Suppressor macrophage (primary cell): ENCODE measurements around the gene ZPBP2.
"Not testable (repeated sequence)": the region's sequence is repeated elsewhere in the genome, so short reads cannot be mapped to it uniquely, and the experiment has no call there.

ENCODE experiments used
- DNase-seq, 4 experiments: peaks; one replicate each; pipeline ENCODE4 v3.0.0-alpha.2; 2020 to 2022

ZPBP2 gene

DNA sequence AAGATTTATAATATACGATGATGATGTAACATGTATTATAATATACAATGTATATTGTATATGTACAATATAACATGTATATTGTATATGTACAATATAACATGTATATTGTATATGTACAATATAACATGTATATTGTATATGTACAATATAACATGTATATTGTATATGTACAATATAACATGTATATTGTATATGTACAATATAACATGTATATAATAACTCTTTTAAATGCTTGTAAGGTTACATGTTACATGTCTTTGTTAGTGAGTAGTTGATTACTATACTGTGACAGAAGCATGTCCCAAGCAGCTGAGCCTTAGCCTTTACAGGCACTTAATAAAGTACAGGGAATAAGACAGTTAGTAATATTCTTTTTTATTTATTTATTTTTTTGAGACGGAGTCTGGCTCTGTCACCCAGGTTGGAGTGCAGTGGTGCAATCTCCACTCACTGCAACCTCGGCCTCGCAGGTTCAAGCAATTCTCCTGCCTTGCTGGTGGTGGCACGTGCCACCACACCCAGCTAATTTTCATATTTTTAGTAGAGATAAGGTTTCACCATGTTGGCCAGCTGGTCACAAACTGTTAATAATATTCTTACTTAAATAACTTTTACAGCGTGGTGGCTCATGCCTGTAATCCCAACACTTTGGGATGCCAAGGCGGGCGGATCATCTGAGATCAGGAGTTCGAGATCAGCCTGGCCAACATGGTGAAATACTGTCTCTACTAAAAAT lies 11.9 kb upstream of the ZPBP2 start:
- not testable (repeated sequence) for DNase-seq

DNA sequence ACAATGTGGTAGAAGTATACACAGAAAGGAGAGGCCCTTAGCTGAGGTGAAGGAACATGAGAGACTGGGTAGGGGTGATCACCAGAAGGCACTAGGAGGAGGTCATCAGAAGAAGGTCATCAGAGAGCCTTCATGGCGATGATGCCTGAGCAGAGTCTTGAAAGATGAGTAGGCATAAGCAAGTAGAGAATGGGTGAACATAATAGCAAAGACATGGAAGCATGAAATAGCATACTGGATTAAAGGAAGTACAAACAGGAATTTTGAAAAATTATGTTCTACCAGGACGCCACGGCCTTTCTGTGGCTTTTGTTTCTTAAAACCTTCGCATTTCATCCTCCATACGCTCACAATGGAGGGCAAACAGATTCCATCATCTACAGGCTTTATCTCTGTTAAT lies 6.8 kb upstream of the ZPBP2 start:
- no peak for DNase-seq

DNA sequence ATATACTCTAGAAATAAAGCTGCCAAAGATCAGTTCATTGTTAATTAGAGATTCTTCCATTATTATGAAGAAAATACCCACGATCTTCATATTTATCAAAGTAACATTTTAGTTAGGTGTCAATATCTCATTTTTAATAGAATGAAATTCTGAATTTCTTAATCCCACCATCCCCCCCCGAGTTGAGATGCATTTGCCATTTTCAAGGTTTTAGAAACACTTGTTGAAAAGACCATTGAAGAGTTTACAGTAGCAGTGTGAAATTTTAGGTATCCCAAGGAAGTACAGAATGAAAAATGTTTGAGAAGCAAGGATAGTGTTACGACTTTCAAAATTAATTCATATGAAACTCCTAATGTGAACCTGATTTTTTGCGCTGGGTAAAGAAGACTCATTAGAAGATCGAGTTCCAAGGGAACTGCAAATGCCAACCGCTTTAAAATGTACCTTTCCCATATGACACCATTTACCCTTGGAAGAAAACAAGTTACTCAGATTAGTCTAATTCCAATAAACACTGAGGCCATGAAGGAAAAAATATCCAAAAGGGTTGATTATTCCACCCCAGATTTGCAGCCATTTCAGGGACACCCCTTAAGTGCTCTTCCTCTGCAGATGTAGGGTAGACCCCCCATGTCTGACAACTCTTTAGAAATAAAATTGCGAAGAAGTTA lies 4.6 kb upstream of the ZPBP2 start:
- DNase-seq: no peak

DNA sequence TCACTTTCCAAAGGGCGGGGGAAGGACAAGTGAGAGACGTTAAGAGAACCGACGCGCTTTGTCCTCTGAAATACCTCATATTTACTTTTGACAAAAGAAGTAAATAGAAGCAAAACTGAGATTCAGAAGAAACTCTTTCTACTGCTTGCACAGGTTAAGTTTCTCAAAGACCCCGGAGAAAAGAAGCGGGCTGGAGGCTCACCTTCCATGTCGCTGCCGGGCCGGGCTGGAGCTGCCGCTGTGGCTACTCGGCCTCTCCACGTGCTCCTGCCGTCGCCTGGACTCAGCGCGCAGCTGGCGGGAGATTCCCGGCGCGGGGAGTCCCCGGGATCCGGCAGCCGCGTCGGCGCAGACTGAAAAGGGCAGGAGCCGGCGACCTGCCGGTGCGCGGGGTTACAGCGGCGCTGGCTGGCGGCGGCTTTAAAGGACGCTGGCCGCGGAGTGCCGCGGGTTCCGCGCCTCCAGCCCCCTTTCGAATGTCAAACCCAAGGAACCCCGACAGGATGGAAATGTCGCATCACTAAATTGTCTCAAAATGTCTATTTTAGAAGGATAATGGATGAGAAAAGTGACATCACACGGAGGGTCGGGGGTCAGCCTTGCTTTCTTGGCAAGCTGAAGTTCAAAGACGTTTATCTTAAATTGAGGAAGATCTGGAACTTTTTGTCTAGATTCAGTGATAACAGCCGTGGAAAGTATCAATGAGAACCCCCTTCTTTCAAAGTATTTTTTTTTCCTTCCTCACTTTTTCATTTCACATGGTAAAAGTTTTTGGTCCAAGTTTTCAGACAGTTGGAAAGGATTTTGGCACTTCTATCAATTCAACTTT lies 3.9 kb upstream of the ZPBP2 start, which contains the start of gene IKZF3:
Gene IKZF3, minus strand, starts transcription at position 395 of the 829 bp plus-strand sequence. Its CDS starts 186 bp downstream, at position 209.
- peak; percentile 53 to 85 (median 64) for DNase-seq

DNA sequence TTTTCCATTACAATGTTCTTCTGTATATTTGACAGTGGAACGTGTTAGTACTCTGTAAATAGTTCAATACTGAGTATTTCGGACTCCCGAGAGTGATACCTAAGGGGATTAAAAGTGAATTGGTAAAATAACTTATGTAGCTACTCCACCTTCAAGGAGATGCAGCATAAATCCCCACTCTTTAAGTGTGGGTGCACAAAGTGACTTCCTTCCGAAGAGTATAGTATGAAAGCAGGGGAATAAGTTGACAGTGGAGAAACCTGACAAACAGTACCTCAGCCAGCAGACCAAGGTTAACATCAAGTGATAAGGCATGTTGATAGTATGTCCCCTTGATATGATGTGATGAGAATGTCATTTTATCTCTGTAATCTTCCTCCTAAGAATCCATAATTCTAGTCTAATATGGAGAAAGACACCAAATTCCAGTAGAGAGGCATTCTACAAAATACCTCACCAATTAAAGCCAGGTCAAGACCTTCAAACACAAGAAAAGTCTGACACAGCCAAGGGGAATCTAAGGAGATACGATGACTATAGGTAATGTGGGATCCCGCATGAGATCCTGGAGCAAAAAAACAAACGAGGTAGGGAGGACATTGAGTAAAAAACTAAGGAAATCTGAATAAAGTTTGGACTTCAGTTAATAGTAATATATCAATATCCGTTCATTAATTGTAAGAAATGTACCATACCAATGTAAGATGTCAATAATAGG lies 1.8 kb upstream of the ZPBP2 start:
- no peak for DNase-seq

DNA sequence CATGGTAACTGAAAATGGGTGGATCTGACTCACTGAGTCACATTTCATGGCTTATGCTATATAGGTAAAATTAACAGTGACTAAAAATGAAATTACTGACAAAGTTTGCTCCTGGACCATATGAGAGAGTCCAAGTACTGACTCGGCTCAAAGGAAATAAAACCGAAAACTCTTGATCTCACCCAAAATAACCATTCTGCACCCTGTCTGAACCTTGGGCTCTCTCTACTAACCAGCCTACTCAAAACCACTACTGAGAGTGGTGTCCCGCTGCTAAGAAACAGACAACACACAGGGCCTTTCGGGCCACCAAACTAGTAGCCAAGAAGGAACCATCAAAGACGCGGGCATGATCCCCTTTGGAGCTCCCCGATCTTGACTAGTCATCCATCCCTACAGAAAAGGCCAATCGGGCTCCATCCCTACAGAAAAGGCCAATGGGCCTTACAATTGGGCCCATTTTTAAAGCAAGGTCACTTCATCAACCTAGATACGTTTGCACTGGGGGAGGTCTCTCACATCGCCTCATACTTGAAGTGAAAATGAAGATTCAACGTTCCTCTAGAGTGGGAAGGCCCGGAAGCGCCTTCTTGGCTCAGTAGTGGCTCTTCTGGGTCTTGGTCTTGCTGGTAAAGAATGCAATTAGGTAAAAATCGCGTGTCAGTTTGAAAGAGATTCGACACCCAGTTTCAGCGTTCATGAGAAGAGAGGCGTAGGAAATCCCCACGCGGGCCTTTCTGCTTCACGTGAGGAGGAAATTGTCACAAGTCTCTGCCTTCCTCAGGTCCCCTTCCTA lies 720 bp upstream of the ZPBP2 start:
- no peak for DNase-seq

DNA sequence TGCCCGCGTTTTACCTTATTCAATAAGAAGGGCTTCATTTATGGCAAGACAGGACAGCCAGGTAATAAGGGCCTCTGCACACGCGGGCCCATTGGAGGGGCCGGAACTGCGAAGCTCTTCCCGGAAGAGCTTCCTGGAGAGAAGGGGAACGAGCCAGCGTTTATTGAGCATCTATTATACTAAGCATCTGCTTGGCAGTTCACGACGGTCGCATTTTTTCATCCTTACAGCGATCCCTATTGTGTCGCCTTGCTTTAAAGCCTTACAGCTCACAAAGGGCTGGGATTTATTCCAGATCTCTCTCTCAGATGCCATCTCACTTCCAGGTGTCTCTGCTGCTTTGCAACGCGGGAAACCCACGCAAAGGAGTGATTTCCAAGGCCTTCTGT lies 546 bp downstream of the ZPBP2 start:
- no peak for DNase-seq

DNA sequence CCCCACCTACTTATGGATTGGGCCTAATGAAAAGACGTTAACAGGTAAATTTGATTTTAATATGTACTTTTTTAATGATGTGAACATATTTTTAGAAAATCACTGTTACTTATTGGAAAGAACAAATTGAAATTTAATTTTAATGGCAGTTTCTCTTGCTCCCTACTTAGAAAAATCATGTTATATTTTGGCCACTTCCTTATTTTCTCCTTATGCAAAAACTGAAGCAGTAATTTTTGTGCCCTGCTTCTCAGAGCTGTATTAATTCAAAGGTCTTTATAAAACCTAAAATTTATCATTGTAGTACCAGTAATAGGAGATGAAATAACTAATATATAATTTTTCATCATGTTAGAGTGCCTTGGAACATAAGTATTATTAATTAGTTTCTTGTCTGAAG lies 2.8 kb downstream of the ZPBP2 start:
- DNase-seq: peak in 1 of 4 experiments; percentile 14

DNA sequence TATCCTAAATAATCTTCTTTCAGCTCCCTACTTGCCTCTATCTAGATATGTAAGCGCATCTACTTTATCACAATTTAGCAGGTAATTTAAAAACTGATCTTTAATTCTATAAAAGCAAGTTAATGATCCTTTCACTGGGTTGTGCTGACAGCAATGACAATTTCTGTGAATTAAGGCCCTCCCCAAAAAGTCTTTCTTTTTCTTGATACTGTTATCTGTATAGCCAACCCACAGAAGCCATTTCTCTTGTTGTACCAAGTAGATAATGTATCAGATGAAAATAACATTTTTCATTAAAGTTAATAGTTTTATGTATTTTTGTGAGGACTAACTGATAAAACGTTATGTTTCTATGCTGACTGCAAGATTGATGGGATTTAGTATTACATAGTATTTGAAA lies 3.8 kb downstream of the ZPBP2 start:
- DNase-seq: no peak

DNA sequence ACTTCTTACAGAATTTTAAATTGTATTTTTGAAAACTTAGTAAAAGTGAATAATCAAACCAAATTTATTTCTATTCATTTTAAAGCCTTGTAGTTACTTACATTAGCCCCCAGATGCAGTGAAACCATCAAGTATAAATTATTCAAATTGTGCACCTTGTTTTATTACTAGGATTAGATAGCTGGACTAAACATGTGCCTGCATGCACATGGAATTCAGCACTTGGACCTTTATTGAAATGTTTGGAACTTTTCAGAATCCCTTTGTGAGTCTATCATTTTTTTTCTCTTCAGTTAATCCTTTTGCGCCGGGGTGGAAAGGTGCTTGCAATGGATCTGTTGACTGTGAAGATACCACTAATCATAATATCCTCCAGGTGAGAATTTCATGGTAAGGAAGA lies 4.7 kb downstream of the ZPBP2 start:
- peak in 1 of 4 experiments; percentile 13 for DNase-seq

DNA sequence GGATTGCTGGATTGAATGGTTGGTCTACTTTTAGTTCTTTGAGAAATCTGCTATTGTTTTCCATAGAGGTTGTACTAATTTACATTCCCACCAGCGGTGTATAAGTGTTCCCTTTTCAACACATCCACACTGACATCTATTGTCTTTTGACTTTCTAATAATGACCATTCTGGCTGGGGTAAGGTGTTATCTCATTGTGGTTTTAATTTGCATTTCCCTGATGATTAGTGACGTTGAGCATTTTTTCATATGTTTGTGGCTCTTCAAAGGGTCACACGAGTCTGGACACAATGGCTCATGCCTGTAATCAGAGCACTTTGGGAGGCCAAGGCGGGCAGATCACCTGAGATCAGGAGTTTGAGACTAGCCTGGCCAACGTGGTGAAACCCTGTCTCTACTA lies 18.1 kb downstream of the ZPBP2 start:
- not testable (repeated sequence) for DNase-seq

DNA sequence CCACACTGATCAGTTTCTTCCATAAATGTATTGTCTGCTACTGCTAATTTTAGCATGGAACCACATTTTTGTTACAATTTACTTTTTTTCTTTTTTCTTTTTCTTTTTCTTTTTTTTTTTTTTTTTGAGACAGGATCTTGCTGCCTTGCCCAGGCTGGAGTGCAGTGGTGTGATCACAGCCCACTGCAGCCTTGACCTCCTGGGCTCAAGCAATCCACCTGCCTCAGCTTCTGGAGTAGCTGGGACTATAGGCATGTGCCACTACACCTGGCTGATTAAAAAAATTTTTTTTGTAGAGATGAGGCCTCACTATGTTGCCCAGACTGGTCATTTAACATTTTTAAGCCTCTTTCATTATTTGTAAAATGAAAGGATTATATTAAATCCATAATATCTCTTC lies 19.1 kb downstream of the ZPBP2 start:
- no peak for DNase-seq

DNA sequence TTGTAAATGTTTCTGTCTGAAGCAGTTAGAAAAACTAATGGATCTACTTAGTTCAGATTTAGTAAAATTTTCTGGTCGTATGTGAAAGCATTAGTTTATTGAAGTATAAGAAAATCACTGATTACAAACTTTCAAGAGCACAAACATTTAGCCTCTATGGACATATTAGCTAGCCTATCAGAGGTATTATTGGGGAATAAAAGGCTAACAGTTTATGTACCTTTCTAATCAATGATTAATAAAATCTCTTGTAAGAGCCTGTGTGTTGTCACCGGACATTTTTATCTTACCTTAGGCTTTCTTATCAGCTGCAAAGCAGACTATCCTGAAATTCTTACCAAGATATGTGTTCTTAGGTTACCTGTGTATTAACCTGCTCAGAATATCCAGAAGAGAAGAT lies 21.2 kb downstream of the ZPBP2 start:
- no peak for DNase-seq

DNA sequence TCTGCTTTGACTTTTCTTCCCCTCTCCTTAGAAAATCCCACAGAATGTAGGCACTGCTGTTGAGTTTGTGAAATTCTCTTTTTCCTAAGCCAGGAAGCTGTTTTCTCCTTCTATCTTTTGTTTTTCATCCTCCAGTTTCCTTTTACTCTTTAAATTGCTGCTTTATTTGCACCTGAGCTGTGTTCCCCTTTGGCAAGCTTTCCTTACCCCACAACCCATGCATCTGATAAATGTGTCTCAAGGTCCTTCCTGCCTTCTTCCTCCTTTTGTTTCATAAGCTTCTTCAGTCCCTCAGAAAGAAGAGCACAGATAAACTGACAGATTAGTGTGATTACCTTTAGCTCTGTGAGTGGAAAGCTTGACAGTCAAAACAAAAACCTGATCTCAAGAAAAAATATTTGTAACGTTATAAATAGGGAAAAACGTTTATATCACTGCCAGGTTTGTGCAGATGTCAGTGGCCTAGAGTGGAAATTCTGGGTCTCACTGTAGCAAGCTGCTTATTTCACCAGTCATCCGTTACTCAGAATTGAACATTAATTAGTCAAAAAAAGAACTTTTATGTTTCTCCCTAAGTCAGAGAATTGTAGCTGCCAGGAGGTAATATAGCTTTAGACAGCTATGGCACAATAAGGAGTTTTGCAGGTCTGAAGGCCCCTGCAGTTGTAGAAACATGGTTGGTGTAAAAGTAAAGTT lies 26.8 kb downstream of the ZPBP2 start:
- peak in 1 of 4 experiments; percentile 3 for DNase-seq

DNA sequence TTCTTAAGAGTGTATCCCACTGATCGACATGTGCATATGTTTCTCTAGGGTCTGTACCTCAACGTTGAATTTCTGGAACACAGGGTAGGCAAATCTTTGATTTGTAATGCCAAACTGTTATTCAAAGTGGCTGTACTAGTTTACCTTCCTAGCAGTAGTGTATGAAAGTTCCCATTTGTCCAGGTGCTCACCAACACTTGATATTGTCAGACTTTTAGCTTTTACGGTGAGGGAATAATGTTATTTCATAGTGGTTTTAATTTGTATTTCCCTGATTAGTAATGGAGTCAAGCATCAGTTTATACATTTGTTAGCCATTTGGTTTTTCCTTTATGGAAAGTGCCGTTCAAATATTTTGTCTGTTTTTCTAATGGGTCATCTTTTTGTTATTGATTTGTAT lies 30.1 kb downstream of the ZPBP2 start:
- no peak for DNase-seq

DNA sequence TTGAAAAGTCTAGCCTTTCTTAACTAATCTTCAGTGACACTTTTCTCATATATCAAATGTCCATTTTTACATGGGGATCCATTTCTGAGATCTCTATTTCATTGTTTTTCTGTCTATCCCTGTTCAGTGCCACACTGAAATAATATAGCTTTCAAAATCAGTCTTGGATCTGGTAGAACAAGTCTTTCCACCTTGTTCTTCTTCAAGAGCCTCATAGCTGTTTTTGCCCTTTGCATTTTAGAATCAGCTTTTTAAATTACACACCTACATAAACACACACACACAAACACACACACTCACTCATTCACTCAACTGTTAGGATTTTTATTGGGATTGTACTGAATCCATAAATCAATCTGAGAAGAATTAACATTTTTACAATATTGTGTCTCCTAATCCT lies 31.2 kb downstream of the ZPBP2 start:
- DNase-seq: no peak

DNA sequence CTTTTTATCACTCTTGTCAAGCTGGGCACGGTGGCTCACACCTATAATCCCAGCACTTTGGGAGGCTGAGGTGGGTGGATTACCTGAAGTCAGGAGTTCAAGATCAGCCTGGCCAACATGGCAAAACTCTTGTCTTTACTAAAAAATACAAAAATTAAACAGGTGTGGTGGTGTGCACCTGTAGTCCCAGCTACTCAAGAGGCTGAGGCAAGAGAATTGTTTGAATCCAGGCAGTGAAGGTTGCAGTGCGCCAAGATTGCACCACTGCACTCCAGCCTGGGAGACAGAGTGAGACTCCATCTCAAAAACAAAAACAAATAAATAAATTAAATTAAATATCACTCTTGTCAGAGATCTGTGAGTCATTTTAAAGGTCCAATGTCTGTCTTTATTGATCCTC lies 34.0 kb downstream of the ZPBP2 start:
- DNase-seq: not testable (repeated sequence)

DNA sequence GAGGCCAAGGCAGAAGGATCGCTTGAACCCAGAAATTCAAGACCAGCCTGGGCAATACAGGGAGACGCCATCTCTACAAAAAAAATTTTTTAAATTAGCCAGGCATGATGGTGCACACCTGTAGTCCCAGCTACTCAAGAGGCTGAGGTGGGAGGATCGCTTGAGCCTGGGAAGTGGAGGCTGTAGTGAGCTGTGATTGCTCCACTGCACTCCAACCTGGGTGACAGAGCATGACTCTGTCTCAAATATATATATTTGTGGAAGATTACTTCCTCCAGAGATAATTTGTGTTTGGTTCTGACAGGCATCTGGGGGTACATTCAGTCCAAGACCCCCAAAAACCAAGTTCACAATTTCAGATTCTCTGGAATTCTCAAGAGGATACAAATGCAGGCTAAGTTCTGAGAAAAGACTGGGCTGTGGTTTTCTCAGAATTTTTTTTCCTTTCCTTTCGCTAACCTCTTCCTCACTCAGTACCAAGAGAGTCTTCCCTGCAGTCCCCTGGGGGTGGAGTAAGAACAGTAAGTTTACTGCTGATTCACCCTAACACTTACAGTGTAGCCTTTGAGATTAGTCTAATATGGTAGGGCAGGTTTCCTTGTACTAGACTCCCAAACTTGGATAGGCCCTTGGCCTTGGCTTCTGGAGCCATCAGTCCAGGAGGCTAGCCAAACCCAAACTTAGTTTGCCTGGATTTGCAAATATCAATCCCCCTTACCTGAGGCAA lies 35.3 kb downstream of the ZPBP2 start:
- peak in 1 of 4 experiments; percentile 5 for DNase-seq

DNA sequence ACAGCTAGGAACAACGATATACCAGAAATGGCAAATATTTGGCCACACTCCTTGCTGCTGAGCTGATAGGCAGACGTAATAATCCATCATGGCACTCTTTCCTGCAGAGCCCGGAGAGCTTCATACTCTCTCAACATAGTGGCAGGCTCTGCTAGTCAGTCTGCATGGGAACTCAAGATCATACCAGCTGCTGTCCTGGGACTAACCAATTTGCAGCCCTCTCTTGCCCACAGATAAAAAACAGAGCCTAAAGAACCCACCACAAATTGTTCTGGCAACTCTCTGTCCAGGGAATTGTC lies 36.9 kb downstream of the ZPBP2 start:
- no peak for DNase-seq

DNA sequence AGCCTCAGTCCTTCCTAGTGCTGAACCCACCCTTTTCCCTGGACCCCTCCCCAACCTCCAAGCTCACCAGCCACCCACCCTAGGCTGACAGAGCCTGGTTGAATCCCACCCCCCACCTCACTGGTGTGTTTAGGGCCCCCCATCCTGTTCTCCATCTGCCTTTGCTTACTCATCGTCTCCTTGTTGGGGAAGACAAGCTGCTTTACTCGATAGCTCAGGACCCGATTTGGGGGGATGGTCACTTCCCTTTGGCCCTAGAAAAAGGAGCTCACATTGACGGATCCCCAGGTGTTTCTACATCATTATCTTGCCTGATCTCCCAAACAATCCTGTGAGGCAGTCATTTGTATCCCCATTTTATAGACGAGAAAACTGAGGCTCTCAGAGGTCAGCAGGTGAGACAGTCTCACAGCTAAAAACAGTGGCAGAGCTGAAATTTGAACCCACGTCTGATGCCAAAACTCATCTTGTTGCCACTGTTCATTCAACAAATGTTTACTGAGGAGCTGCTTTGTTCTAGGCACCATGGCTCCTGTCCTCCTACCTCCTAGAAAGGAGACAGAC lies 40.9 kb downstream of the ZPBP2 start:
- no peak for DNase-seq
